HK-2 (cell line): ENCODE results near the gene MYL12B.
"Not testable (repeated sequence)": the region's sequence is repeated elsewhere in the genome, so short reads cannot be mapped to it uniquely, and the experiment has no call there.

Source experiments
- DNase-seq: peaks from one replicate; pipeline ENCODE4 v3.0.0-alpha.2; 2018; ENCODE audit not compliant: unreplicated experiment

The MYL12B gene

DNA sequence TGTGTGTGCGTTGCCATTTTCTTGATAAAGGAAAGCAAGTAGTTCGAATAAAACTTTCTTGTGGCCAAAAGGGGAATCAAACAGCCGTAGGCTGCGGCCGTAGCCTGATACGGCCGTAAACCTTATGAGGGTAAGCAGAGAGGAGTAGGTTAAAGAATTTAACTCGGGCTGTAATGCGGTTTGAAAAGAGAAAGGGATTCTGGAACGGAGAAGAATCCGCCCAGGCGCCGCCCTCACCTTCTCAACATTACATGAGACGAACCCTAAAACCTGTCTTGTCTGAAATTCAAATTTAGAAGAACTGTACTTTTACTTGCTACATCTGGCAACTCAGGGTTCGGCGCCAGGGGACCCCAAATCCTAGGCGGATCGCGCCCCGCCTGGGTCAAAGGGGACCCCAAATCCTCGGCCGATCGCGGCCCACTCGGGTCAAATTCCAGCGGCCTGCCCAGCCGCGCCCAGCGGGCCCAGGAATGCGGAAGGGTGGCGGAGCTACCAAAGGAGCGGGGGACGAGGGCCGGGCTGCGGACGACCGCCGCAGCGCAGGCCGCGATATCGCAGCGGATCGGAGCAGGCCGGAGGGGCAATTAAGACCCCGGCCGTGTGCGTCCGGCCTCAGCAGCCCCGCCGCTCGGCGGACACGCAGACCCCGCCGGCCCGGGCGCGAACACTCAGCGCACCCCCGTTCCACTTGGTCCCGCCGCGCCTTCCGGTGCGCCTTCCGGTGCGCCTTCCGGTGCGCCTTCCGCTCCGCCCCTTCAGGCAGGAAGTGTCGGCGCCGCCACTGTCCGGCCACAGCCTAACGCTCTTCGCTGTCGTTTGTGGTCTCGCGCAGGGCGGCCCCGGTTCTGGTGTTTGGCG, at the start of gene MYL12B:
Gene MYL12B (plus strand): TSS at position 761 of the 861 bp plus-strand sequence. CDS start 10,766 bp downstream, outside the sequence.
- DNase-seq, result peak; percentile 78

DNA sequence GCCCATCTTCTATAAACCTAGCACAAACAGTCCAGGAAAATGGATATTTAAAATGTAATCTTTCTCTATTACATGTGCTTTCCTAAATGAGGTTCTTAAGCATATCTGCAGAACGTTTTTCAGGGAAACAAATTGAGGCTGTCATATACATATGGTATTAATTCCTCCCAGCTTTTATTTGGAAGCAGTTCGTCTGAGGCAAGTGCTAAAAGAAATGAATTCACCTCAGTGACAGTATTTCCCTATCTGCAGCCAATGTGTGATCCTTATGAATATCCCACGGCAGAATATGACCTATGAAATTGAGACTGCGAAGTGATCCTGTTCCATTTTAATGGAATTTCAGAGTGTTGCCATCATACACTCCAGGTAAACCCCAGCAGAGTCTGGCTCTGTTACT, 49.3 kb upstream of the MYL12B start:
- no peak for DNase-seq

DNA sequence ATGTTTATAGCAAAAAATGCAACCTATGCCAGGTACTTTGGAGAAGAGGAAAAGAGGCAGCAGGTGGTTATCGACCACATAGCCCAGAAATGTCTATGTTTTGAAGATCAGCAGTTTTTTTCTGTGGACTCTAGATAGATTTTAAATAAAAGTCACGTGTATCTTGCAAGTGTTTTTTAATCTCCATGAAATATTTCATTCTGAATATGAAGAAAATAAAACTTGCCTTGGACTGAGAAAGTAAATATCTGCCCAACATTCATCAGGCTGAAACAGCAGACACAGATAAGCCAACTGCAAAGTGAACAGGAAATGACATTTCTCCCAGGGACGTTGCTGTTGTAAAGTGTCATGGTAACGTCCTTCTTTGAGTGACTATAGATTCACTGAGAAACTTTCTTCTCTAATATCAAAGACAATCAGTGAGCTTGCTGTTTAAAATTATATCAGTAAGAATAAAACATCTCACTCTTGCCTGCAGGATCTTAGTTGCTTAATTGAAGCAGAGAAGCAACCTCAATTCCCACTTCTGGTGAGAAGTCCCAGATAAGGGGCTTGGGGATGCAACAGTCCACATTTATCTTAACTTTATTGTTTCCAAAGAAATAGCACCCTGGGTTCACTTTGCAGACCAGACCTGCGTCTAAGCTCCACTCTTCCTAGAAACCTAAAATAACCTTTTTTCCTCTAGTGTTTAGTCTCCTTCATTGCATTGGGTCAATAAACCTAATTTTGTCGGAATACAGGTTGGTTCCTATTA, 48.5 kb upstream of the MYL12B start:
- no peak for DNase-seq

DNA sequence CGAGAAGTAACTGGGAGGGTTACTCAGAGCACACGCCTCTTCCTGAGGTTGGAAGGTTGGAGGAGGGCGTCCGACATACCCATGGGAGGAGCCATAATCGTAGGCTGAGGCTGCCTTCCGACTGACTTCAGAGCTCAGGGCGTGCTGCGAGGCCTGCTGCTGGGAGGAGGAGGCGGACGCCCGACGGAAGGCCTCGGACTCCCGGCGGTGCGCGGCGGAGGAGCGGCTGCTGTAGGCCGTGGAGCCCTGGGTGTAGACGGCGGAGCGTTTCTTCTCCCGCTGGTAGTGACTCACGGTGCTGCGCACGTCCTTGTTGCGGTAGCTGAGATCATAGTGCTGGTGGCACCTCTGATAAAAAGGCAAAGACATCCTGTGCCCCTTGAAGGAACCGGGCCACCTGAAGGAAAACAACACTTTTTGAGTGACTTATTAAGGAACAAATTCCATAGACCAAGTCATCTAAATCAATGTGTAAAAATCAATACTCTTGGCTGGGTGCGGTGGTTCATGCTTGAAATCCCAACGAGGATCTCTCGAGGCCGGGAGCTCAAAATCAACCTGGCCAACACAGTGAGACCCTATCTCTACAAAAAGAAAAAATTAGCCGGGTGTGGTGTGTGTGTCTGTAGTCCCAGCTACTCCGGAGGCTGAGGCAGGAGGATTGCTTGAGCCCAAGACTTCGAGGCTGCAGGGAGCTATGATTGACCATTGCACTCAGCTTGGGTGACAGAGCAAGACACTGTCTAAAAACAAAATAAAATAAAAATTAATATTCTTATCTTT, 46.9 kb upstream of the MYL12B start:
- DNase-seq, result no peak

DNA sequence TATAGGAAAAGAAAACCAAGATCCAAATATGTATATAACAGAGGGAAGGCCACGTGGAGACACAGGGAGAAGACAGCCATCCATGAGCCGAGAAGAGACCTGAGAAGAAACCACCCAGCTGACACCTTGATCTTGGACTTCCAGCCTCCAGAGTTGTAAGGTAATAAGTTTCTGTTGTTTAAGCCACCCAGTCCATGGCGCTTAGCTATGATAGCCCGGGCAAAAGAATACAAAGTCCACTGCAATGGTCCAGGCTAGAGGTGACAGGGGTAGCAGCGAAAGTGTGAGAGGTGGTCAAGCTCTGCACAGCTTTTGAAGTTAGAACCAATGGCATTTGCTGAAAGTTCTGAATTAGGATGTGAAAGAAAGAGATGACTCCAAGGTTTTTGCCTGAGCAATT, 44.9 kb upstream of the MYL12B start:
- DNase-seq, result no peak

DNA sequence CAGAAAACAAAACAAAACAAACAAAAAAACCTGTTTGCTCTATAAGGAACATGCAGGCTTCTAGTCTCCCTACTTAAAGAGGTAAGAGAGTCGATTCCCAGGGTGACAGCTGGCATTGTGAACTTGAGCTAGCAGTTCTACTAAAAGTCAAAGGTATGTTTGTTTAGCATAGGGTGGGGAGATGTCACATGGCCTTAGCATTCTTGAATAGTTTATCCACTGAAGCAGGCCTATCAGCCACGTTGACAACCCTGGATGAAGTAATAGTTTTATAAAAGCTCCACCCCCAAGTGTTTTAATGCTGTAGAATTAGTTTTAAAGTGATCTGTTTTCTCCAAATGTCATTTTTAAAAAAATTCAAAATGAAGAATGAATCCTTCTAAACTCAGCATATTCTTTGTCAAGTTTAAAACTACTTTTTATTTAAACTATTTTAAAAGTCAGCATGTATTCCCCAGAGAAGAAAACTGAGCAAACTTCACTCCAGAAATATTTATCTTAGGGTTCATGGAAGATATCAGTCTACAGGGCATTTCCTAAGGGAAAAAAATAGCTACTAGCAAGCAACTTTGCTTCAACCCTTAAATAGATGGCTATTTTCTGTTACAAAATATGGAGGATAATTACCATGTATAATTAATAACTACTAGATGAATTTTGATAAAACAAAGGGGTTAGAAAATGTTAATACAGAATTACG, 43.8 kb upstream of the MYL12B start:
- no peak for DNase-seq

DNA sequence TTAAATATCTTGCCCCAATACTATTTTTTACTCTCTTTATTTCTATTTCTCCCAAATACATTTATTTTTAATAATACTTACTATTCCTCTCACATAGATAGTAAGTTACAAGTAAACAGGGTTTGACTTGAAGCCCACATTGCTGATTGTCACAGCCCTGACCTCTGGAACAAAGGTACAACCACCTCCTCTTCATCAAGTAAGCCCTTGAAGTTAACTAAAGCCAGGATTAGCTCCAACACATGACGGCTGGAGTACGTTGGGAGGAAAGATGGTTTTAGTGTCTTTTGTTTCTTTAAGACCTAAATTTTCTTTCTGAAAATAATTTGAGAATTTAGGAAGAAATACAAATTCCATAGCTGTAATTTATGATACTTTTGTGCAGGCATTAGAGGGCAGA, 43.1 kb upstream of the MYL12B start:
- no peak for DNase-seq

DNA sequence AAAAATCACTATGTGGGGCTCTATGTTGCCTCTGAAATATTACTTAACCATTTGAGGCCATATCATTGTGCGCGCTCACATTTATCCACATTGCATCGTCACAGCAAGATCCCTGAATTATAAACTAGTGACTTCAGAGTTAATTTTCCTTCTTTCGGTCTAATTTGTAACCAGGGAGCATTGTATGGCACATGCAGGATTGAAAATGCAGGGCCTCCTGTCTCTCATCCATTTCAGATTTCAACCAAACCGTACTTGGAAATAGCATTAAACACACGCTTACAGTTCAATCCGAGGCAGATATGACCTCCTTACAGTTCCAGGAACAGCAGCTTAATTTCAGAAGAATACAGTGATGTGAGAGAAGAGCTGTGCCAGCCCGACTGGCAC, 42.7 kb upstream of the MYL12B start:
- DNase-seq, result no peak

DNA sequence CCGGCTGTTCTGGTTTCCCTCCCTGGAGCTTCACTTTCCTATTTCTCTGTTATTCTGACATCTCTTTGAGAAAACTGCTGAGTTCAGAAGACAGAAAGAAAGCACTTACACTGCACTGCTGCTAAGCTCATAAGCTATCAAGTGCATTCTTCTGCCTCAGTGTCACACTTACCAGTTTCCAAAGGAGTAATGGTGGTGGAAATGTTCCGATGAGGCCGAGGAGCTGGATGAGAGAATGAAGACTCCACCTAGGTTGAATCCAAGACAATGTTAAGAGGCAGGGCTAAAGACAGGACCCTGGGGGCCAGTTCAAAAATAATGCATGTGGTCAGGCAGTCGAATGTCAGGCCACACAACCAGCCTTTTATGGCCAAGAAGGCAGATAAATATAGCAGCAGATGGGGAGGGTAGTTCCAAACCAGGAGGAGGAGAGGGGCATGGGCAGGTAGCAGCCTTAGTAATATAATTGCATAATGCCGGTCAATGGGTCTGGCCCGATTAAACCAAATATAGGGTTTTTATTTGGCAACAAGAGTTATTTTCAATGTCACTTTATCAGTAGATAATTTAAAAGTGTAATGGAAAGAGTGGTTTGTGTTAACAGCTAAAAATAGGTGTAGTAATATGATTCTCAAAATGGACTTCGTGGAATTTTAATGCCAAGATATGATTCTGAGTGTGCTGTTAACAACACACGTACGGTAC, 42.1 kb upstream of the MYL12B start, which contains the start of gene MYOM1:
Gene MYOM1 (minus strand): TSS at position 338 of the 705 bp plus-strand sequence. CDS start 4,745 bp downstream, outside the sequence.
- DNase-seq, result no peak

DNA sequence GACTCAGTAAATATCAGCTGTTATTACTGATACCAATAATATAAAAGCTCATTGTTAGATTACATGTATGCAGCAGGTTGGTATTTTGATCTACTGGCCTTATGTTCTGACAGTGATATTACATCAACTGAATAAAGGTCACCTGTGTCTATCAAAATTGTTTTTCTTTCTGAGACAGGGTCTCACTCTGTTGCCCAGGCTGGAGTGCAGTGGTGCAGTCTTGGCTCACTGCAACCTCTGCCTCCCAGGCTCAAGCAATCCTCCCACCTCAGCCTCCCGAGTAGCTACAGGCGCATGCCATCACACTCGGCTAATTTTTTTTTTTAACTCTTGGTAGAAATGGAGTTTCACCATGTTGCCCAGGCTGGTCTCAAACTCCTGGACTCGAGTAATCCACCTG, 41.1 kb upstream of the MYL12B start:
- DNase-seq, result not testable (repeated sequence)

DNA sequence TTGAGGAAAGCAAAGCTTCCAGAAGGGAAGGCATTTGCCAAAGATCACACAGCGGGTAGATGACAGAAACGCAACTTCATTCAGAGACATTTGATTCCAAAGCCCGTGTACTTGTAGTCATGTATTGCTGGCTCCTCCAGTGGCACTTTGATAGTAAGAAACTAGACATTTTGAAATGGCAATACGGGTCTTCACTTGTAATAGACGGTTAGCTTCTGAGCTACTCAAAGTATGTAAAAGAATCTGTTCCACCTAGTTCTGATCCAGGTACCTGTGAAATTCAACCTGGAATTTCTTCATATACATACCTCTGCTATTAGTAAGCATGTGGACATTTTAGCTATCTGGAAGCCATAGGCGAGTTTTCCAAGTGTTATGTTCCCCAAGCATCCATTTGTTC, 40.4 kb upstream of the MYL12B start:
- no peak for DNase-seq

DNA sequence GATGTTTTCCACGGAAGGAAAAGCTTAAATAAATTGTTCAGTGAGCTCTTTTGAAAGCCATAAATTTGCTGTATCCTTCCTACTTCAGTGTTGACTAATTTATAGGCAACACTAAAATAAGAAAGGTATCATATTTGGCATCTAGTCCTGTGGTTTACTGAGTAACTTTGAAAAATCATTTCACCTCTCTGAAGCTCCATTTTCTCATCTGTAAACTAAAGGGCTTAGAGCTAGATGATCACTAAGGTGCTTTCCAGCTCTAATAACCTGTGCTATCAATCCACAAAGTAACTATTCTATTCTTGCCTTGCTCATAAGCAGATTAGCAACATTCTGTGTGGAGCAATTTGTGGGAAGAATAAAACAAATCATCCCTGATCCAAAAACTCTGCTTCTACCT, 38.6 kb upstream of the MYL12B start:
- no peak for DNase-seq

DNA sequence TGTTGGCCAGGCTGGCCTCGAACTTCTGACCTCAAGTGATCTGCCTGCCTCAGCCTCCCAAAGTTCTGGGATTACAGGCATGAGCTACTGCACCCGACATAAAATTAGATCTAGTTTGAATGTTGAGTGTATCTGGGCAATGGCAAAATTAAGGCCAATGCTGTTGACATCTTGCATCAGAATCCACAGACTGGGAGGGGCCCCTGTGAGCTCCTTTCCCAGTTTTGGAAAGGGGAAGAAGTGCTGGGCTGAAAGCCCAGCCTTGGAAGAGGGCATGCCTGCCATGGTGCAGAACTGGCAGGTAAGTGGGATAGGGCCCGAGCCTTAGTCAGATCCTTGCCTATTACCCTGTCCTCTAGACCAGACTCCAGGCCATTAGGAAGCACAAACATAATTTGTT, 37.7 kb upstream of the MYL12B start:
- DNase-seq, result no peak

DNA sequence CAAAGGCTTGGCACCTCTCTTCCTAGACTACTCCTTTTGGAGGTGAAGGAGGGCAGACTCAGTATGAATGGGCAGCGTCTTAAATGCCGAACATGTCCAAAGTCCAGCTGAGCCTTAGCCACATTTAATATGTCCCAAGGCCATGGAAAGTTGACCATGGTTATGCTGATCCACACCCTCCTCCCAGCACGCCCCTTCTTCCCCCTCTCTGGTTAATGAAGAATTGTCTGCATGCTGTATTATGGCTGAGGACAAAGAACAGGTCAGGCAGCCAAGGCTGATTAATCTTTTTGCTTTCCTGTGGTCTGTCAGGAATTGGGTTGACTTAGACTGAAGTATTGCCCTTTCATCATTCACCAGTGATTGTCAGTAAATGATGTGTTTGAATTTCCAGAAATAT, 36.3 kb upstream of the MYL12B start:
- no peak for DNase-seq

DNA sequence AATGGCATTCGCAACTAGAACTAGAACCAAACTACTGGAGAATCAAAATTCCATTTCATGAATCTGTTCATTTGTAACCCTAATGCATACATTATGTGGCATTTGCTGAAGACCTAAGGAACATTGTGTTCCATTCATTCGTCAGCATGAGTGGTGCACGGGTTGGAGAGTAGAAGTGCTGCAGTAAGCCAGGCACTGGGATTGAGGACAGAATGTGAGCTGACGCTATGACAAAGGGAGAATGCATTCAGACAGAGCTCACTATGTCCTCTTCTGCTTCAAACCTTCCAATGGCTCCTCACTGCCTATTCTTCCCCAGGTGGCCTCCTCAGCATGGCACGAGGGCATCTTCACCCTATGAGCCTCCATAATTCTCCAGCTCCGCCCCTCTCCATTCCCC, 35.9 kb upstream of the MYL12B start:
- no peak for DNase-seq

DNA sequence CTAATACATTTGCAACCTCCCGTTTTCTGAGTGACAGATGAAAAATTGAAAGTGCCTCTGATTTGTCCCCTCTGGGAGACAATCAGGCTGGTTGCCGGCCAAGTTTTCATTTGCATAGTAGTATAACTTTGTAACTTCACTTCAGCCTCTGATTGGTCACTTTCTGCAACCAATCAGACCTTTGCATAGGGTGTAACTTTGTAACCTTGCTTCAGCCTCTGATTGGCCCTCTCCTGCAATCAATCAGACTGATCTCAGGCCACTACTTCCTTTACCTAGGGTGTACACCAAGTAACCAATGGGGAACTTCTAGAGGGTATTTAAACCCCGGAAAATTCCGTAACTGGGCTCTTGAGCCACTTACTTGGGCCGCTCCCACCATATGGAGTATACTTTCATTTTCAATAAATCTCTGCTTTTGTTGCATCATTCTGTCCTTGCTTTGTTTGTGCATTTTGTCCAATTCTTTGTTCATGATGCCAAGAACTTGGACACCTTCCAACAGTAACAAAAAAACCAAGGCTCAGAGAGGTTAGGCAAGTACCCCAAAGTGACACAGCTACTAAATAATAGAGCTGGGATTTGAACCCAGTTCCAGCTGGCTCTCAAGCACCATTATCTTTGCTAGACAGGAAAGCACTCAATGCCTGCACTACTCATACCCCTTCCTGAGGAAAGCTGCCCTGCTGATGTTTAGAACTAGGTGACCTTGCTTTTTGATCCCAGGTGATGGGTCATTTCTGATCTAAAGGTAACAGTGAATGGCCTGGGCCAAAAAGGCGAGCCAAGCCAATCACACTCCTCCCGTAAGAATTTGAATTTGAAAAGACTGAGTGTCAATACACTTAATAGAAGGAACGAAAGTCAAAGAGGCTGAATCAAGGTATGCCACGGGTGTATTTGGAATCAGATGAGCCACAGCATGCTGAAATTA, 31.3 kb upstream of the MYL12B start:
- DNase-seq, result no peak

DNA sequence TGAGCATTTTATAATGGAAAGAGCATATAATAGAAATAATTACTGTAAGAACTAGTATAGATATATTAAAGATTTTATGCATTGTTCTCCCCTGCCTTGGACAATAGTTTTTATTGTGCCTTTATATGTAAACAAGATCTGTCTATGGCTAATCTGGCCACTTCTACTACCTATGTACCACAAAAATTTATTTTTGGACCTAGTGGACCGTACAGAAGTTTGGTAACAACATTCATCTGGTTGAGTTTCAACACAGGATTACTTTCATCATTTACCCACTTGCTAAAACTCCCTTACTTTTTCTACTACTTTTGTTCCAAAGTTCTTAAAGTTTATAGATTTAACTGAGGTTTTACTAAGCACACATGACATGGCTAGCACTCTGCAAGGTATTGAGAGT, 28.9 kb upstream of the MYL12B start:
- no peak for DNase-seq

DNA sequence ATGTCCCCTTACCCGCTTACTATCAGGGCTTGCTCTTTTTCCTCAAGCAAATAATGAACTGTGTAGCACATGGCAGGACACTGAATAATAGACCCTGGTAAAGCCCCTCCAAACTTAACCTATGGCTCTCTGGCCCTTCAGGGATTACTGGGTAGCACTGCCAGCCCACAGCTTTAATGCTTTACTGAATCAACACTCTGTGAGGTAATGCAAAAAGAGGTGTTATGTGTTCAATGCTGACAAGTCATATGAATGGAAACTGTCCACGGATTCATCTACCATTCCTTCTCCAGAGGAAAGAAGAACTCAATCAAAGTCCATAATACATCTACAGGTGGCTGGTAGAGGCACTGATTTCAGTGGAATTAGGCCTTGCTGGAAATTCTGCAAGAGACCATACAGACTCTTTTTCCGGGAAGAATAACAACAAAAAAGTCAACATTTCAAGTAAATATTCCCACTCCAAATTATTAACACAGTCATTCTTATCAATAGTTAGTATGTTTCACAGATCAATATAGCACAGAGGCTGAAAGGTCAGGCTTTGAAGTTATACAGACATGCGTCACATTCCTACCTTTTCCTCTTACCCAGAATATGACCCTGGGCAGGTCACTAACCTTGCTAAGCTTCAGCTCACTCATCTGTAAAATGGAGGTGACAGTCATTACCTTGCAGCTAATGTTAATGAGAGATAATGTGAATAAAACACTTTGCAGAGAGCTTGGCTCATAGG, 28.3 kb upstream of the MYL12B start:
- DNase-seq, result no peak

DNA sequence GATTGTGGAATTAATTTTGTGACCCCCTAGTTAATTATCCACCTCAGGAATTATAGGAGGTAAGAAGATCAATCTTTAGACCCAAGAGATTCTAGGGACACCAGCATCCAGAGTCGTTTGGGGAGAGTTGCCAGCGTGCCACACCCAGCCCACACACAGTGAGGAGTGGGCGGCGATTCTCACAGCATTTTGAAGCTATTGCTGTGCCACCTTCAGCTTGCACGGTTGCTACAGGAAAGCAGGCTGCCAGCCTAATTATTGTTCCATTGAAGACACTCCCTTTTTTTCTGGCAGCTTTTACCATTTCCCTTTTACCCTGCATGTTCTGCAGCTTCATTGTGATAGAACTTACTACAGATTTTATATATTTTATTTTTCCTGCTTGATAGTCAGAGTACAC, 27.5 kb upstream of the MYL12B start:
- no peak for DNase-seq
